ENCODE results near the gene PTPN6.

DNA sequence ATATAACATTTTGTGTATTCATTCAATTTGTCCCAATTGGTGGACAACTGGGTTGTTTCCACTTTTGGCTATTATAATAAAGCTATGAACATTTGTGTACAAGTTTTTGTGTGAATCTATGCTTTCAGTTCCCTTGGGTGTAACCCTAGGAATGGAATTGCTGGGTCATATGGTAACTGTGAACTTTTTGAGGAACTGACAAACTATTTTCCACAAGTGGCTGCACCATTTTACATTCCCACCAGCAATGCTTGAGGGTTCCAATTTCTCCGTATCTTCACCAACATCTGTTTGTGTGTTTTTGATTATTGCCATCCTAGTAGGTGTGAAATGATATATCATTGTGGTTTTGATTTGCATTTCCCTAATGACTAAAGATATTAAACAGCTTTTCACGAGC, 54.2 kb downstream of the PTPN6 start:
- no peak for TF ChIP-seq CTCF (IDR thresholded peaks at IDR 0.05)
- TF ChIP-seq POLR2A (IDR thresholded peaks at IDR 0.05): no peak
